Measurements from ENCODE around the gene CES1. TPM values are rescaled to one million over a fixed set of nuclear protein-coding genes. Genes with fewer than 3 reads are reported as not detected.
"Not testable (repeated sequence)": the region's sequence is repeated elsewhere in the genome, so short reads cannot be mapped to it uniquely, and the experiment has no call there.

CES1 gene
- total RNA-seq, 2 donors from 2014 or later = 12.1 to 23.8 TPM

- no peak for TF ChIP-seq CTCF (IDR thresholded peaks at IDR 0.05)
- no peak overlapping the region for H3K4me3 ChIP-seq
- H3K9me3 ChIP-seq = no peaks in the 10 kb centered on the region
- no peak overlapping the region for H3K27ac ChIP-seq
- H3K36me3 ChIP-seq = no peaks in the 10 kb centered on the region
- no peaks in the 10 kb centered on the region for H3K27me3 ChIP-seq
- DNase-seq (ENCODE audit: low spot score) = no peak
- H3K4me1 ChIP-seq = no peaks in the 10 kb centered on the region
Observed at GRCh38 chr16:55812951-55813350, 19.9 kb downstream of the CES1 start.

- H3K27ac ChIP-seq = no peak overlapping the region
- no peaks in the 10 kb centered on the region for H3K27me3 ChIP-seq
- H3K4me1 ChIP-seq = no peaks in the 10 kb centered on the region
- no peak for DNase-seq (ENCODE audit: low spot score)
- H3K36me3 ChIP-seq = no peaks in the 10 kb centered on the region
- no peaks in the 10 kb centered on the region for H3K9me3 ChIP-seq
- no peak for TF ChIP-seq CTCF (IDR thresholded peaks at IDR 0.05)
- H3K4me3 ChIP-seq = no peak overlapping the region
Observed at GRCh38 chr16:55811811-55812210, 21.1 kb downstream of the CES1 start.

- no peaks in the 10 kb centered on the region for H3K27me3 ChIP-seq
- no peak for TF ChIP-seq CTCF (IDR thresholded peaks at IDR 0.05)
- no peaks in the 10 kb centered on the region for H3K9me3 ChIP-seq
- H3K27ac ChIP-seq = no peak overlapping the region
- H3K36me3 ChIP-seq = no peaks in the 10 kb centered on the region
- H3K4me1 ChIP-seq = no peaks in the 10 kb centered on the region
- H3K4me3 ChIP-seq = no peak overlapping the region
- no peak for DNase-seq (ENCODE audit: low spot score)
Observed at GRCh38 chr16:55810451-55810961, 22.4 kb downstream of the CES1 start.

GRCh38 chr16:55809851-55810250 is 23.0 kb downstream of the CES1 start:
- Histone ChIP-seq H3K9me3 (no peaks in the 10 kb centered on the region), H3K27ac (no peak overlapping the region), H3K36me3 (no peaks in the 10 kb centered on the region), H3K27me3 (no peaks in the 10 kb centered on the region), H3K4me1 (no peaks in the 10 kb centered on the region), H3K4me3 (no peak overlapping the region)
- DNase-seq (ENCODE audit: low spot score) = no peak
- TF ChIP-seq CTCF (IDR thresholded peaks at IDR 0.05) = no peak

- DNase-seq (ENCODE audit: low spot score) = no peak
- no peaks in the 10 kb centered on the region for H3K36me3 ChIP-seq
- H3K4me3 ChIP-seq = no peak overlapping the region
Observed at GRCh38 chr16:55809386-55809785, 23.5 kb downstream of the CES1 start.

GRCh38 chr16:55808286-55808685 is 24.6 kb downstream of the CES1 start:
- not testable (repeated sequence) for H3K4me3 ChIP-seq; H3K9me3 ChIP-seq; H3K27me3 ChIP-seq; H3K36me3 ChIP-seq; H3K27ac ChIP-seq; DNase-seq (ENCODE audit: low spot score); H3K4me1 ChIP-seq

More at GRCh38 chr16:55809386-55809785, 23.5 kb downstream of the CES1 start:
- no peak overlapping the region for H3K27ac ChIP-seq
- no peak for TF ChIP-seq CTCF (IDR thresholded peaks at IDR 0.05)
- no peaks in the 10 kb centered on the region for H3K9me3 ChIP-seq
- H3K27me3 ChIP-seq = no peaks in the 10 kb centered on the region
- H3K4me1 ChIP-seq = no peaks in the 10 kb centered on the region

- H3K36me3 ChIP-seq; H3K4me1 ChIP-seq; H3K27ac ChIP-seq; H3K9me3 ChIP-seq; H3K27me3 ChIP-seq; DNase-seq (ENCODE audit: low spot score); H3K4me3 ChIP-seq: not testable (repeated sequence)
Observed at GRCh38 chr16:55805104-55805503, 27.8 kb downstream of the CES1 start.

GRCh38 chr16:55803681-55804080 is 29.2 kb downstream of the CES1 start:
- not testable (repeated sequence) for H3K4me3 ChIP-seq; H3K9me3 ChIP-seq; H3K4me1 ChIP-seq; H3K27me3 ChIP-seq; DNase-seq (ENCODE audit: low spot score); H3K36me3 ChIP-seq; H3K27ac ChIP-seq

GRCh38 chr16:55792934-55793374 is 39.9 kb downstream of the CES1 start:
- not testable (repeated sequence) for H3K4me1 ChIP-seq; DNase-seq (ENCODE audit: low spot score); H3K27me3 ChIP-seq; H3K4me3 ChIP-seq; H3K27ac ChIP-seq; H3K9me3 ChIP-seq; H3K36me3 ChIP-seq

- not testable (repeated sequence) for H3K36me3 ChIP-seq; H3K27ac ChIP-seq; H3K27me3 ChIP-seq; H3K4me3 ChIP-seq; H3K4me1 ChIP-seq; DNase-seq (ENCODE audit: low spot score); H3K9me3 ChIP-seq
Observed at GRCh38 chr16:55791512-55791911, 41.4 kb downstream of the CES1 start.

All from right atrium auricular region (tissue), 2 donors.